ENCODE data around the gene UTS2B.
A peak's percentile ranks its signal among the peaks of the same experiment; 100 is the strongest.

UTS2B gene

DNA sequence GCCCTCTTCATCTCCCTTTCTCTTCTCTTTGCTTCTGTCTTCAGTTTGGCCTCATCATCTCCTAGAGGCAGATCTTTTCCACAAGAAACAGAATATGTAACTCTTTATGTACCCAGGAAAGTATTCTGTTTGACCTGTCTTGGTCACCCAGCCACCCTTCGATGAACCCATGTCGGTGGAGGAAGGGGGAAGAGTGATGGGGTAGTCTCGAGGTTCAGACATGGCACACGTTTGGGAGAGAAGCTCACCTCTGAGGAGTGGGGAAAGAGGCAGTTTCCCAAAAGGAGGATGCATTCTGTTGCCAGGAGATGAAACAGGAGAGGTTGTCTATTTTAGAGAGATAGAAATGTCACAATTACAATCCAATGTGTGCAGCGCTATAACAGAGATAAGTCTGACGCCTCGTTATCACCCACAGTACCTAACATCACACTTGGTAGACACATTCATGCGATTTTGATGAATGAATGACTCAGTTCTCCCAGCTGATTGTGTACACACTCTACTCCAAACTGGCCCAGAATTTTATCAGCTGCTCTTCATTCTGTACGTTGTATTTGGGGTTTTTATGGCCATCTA is 1.9 kb downstream of the UTS2B start:
- H3K27me3 Mint-ChIP-seq (ENCODE audit: low read depth) = no peaks in the 10 kb centered on the region
- no peaks in the 10 kb centered on the region for H3K36me3 Mint-ChIP-seq (ENCODE audit: low read depth)
- H3K27ac Mint-ChIP-seq = peak overlapping the region; percentile 76 to 99 (median 93)
- H3K4me1 Mint-ChIP-seq = peaks cover 38% of the 10 kb centered on the region
- H3K4me3 Mint-ChIP-seq = peak overlapping the region; percentile 78 to 96 (median 81)
- H3K9me3 Mint-ChIP-seq = no peaks in the 10 kb centered on the region
- TF ChIP-seq, protein P1, sequence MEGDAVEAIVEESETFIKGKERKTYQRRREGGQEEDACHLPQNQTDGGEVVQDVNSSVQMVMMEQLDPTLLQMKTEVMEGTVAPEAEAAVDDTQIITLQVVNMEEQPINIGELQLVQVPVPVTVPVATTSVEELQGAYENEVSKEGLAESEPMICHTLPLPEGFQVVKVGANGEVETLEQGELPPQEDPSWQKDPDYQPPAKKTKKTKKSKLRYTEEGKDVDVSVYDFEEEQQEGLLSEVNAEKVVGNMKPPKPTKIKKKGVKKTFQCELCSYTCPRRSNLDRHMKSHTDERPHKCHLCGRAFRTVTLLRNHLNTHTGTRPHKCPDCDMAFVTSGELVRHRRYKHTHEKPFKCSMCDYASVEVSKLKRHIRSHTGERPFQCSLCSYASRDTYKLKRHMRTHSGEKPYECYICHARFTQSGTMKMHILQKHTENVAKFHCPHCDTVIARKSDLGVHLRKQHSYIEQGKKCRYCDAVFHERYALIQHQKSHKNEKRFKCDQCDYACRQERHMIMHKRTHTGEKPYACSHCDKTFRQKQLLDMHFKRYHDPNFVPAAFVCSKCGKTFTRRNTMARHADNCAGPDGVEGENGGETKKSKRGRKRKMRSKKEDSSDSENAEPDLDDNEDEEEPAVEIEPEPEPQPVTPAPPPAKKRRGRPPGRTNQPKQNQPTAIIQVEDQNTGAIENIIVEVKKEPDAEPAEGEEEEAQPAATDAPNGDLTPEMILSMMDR (IDR thresholded peaks at IDR 0.05; ENCODE audit: unreplicated experiment in 3 of 3) = no peak

DNA sequence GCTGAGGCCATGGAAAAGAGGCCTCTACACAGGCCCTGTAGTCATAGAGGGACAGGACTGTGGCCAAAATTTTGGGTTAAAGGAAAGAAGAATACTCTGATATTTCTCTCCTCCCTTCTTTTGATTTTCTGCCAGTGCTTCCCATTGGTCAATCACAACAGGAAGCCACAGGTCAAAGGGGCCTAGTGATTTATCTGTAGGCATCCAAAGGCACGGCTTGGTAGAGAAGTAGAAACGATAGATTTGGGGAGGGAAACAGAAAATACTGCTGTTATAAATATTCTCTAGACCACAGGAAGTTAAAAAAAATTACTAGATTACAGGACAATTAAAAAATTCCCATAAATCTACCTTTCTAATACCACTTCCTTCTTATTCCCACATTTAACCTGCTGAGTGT is 2.8 kb downstream of the UTS2B start:
- Mint-ChIP-seq H3K4me1 (peaks cover 32% of the 10 kb centered on the region), H3K4me3 (peak overlapping the region; percentile 33 to 81 (median 47)), H3K36me3 (ENCODE audit: low read depth) (no peaks in the 10 kb centered on the region), H3K9me3 (no peaks in the 10 kb centered on the region), H3K27ac (peak overlapping the region; percentile 35 to 99 (median 76)), H3K27me3 (ENCODE audit: low read depth) (no peaks in the 10 kb centered on the region)
- TF ChIP-seq, protein P1 (IDR thresholded peaks at IDR 0.05; ENCODE audit: unreplicated experiment in 3 of 3) = no peak

DNA sequence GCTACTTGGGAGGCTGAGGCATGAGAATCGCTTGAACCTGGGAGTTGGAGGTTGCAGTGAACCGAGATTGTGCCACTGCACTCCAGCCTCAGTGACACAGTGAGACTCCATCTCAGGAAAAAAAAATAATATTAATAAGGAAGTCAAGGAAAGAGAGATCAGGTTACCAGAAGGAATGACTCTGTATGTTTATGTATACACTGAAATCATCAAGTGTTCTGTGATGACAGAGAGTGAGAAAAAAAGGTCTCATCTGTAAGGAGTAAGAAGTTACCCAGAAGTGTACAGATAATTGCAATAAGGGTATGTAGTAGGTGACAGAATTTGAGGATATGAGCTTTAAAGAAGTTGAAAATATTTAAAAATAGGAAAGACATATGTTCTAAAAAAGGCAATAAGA is 5.4 kb downstream of the UTS2B start:
- Mint-ChIP-seq H3K9me3 (no peaks in the 10 kb centered on the region), H3K4me3 (no peak overlapping the region), H3K4me1 (peaks cover 10% of the 10 kb centered on the region), H3K27me3 (ENCODE audit: low read depth) (no peaks in the 10 kb centered on the region), H3K27ac (peak overlapping the region in 1 of 3 experiments; percentile 28), H3K36me3 (ENCODE audit: low read depth) (no peaks in the 10 kb centered on the region)
- TF ChIP-seq, protein P1 (IDR thresholded peaks at IDR 0.05; ENCODE audit: unreplicated experiment in 3 of 3) = no peak

DNA sequence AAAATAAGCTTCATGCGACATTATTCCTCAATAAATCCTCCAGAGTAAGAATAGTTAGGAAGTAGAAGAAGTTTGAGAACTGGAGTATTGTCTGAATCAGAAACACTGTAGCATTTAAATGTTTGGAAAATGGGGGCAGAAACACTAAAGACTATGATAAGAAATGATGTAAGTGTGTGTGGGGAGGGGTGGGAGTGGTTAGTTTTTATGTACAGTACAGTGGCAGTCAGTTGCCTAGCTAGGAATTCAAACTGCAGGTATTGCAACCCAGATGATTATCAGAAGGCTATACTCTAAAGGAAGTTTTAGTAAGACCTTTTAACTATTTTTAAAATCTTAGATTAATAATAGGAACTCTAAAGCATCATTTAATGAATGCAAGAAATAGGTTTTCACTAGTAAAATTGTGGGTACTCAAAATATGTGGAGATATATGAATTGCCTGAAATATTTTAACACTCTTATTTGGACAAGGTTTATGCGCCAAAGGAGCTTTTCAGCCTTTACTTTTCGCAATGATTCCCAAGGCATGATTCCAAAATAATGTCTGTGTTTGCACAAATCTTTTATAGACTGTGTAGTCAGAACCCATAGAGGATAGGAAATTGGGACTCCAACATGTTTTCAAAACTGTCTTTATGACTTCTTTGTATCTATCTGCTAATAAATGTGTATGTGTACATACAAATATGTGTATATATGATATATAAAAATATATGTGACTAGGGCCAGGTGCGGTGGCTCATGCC is 9.1 kb downstream of the UTS2B start:
- Mint-ChIP-seq H3K27ac (no peak overlapping the region), H3K27me3 (ENCODE audit: low read depth) (no peaks in the 10 kb centered on the region), H3K4me3 (no peak overlapping the region), H3K9me3 (no peaks in the 10 kb centered on the region), H3K4me1 (no peaks in the 10 kb centered on the region), H3K36me3 (ENCODE audit: low read depth) (no peaks in the 10 kb centered on the region)
- TF ChIP-seq, protein P1 (IDR thresholded peaks at IDR 0.05; ENCODE audit: unreplicated experiment in 3 of 3) = no peak

DNA sequence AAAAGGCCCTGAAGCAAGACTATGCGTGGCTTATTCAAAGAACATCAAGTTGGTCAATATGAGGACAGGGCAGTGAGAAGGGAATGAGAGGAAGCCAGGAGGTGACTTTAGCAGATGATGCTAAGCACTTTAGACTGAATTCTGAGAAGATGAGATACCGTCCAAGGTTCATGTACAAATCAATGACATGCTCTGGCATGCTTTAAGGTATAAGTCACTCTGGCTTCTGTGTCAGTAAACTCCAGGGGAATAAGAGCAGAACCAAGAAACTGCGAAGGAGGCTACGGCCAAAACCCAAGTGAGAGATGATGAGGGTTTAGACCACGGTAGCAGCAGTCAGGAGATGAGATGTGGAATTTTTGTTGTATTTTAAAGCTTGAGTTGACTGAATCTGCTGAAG is 10.0 kb downstream of the UTS2B start:
- H3K4me3 Mint-ChIP-seq = no peak overlapping the region
- H3K27me3 Mint-ChIP-seq (ENCODE audit: low read depth) = no peaks in the 10 kb centered on the region
- no peak overlapping the region for H3K27ac Mint-ChIP-seq
- H3K9me3 Mint-ChIP-seq = no peaks in the 10 kb centered on the region
- TF ChIP-seq, protein P1 (IDR thresholded peaks at IDR 0.05; ENCODE audit: unreplicated experiment in 3 of 3) = no peak
- no peaks in the 10 kb centered on the region for H3K36me3 Mint-ChIP-seq (ENCODE audit: low read depth)
- no peaks in the 10 kb centered on the region for H3K4me1 Mint-ChIP-seq

Data from nephron (organoid).